ENCODE results near the gene JDP2.
"Not testable (repeated sequence)": the region's sequence is repeated elsewhere in the genome, so short reads cannot be mapped to it uniquely, and the experiment has no call there.

The JDP2 gene, protein sequence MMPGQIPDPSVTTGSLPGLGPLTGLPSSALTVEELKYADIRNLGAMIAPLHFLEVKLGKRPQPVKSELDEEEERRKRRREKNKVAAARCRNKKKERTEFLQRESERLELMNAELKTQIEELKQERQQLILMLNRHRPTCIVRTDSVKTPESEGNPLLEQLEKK
- total RNA-seq, result 0.27 to 0.62 reads per million in 2 donors

DNA sequence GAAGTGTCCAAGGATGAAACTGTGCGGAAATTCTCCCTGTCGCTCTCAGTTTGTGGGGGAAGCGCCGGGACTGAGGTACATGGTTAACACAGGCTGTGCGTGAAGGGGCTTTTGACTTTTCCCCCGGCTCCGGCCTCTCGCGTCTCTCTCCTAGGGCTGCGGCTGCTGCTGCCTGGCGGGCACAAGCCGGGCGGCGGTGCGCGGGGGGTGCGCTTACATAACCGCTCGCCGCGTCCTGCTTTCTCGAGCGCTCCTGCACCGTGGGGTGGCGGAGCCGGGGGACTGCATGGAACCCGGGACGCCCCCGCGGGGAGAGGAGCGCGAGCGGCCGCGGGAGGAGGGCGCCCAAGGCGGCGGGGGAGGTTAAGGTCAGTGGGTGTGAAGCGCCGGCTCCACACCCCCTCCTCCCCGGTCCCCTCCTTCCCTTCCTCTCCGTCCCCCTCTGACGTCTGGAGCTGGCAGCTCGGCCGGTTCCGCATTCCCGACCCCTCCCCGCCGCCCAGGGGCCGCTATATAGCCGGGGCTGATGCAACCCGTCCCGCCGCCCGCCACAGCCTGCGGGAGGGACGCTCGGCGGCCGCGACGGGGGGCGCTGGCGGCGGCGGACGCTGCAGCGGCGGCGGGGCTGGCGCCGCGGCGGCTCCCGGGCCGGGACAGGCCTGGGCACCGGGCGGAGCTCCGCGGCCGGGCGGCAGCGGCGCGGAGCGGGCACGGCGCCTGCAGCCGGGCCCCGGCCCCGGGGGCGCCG, at the start of gene JDP2:
JDP2 (plus strand) TSS at position 541 of the 748 bp plus-strand sequence. CDS start 9,899 bp downstream, outside the sequence.
- DNase-seq, result peak in 4 of 5 experiments; percentile 1 to 42 (median 14)

DNA sequence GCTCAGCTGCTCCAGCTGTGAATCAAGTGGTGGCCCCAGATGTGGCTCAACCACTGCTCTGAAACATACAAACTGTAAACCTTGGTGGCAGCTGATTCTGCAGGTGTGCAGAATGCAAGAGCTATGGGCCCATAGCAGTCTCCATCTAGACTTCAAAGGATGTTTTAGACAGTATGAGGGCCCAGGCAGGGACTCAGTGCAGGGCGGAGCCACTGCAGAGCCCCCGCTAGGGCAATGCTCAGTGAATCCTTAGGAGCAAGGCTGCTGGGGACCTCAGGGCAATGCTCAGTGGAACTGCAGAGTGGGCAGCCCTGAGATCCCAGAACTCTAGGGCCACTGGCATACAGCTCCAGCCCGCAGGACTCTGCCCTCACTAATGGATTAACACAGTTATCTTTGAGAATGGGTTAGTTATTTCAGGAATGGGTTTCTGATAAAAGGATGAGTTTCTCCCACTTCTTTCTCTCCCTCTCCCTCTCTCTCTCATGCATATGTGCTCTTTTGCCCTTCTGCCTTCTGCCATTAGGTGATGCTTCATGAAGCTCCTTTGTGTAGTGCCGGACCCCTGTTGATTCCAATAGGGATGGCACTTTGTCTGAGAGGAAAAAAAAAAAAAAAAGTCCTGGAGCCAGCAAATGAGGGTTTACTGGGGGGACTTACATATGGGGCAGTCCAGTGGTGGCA, 48.4 kb upstream of the JDP2 start:
- no peak for DNase-seq

DNA sequence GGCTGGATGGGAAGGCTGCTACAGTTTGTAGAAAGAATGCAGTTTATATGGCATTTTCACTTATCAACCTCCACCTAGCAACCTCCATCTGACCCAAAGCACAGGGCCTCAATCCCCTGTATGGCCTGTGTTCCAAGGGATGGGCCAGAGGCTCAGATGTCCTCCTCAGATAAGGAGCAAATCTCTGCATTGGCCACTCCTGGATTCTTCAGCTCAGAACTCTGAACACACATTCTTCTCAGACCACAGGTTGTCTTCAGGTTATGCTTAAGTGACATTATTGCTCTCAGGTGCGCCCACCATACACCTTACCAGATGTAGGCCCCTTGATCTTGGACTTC, 47.9 kb upstream of the JDP2 start:
- DNase-seq, result no peak

DNA sequence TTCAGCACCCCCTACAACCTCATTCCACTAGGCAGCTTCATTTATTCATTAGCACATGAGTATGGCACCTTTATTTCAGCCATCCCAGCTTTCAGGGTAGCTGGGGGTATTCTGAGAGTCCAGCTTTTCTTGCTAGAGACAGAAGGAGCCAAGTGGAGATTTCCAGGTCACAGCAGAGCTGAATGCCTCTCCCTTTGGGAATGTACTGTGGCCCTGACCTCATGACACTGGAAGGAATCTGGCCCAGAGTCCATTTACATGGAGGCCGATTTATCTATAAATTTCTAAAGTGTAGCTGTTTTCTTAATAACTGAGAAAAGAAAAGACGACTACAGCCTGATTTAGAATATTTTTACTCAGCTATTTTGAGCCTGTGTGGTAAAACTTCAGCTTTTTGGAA, 47.2 kb upstream of the JDP2 start:
- DNase-seq, result no peak

DNA sequence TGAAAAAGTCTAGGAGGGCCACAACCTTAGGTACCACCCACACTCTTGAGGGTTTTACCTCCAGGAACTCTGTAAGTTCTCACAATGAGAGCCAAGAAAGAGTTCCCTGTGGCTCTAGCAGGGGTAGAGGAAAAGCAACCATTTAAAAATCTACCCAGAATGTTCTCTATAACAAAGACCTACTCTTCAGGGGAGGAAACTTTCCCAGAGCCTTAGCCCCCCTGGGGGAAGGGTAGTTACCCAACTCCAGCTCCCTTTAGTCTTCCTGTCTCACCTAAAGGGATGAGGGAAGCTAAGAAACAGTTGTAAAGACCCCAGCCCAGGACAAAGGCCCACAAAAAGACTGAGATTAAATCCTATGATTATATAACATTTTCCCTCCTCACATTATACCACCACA, 46.2 kb upstream of the JDP2 start:
- DNase-seq, result no peak

DNA sequence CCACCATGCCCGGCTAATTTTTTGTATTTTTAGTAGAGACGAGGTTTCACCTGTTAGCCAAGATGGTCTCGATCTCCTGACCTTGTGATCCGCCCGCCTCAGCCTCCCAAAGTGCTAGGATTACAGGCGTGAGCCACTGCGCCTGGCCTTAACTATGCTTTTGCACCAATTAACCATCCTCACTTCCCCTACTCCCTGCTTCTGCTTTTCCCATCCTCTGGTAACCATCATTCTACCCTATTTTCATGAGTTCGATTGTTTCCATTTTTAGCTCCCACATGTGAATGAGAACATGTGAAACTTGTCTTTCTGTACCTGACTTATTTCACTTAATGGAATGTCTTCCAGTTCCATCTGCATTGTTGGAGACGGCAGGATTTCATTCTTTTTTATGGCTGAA, 44.6 kb upstream of the JDP2 start:
- not testable (repeated sequence) for DNase-seq

DNA sequence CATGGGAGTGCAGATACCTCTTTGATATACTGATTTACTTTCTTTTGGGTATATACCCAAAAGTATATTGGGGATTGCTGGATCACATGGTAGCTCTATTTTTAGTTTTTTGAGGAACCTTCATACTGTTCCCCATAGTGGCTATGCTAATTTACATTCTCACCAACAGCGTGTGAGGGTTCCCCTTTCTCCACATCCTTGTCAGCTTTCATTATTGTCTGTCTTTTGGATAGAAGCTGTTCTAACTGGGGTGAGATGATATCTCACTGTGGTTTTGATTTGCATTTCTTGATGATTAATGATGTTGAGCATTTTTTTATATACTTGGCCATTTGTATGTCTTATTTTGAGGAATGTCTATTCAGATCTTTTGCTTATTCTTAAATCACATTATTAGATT, 44.1 kb upstream of the JDP2 start:
- no peak for DNase-seq

DNA sequence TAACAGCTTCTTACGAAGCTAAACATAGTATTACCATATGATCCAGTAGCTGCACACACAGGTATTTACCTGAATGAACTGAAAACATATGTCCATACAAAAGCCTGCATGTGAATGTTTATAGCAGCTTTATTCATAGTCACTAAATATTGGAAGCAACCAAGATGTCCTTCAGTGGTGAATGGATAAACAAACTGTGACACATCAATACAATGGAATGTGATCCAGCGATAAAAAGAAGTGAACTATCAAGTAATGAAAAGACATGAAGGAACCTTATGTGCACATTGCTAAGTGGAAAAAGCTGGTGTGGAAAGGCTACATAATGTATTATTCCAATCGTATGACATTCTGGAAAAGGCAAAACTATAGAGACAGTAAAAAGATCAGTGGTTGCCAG, 38.1 kb upstream of the JDP2 start:
- no peak for DNase-seq

DNA sequence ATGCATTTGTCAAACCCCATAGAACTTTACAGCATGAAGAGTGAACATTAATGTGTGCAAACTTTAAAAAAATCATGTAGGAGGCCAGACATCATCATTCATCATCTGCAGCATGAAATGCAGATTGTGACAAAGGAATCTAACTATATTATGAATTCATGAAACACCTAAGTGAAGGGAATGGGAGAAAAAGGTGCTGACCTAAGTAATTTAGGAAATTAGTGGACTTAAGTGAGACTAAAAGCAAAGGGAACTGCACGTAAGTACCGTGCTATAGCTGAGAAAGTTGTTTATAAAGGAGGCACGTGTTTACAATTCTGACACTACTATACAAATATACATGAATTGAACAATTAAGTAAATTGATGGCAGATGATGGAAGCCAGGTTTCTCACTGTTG, 37.6 kb upstream of the JDP2 start:
- no peak for DNase-seq

DNA sequence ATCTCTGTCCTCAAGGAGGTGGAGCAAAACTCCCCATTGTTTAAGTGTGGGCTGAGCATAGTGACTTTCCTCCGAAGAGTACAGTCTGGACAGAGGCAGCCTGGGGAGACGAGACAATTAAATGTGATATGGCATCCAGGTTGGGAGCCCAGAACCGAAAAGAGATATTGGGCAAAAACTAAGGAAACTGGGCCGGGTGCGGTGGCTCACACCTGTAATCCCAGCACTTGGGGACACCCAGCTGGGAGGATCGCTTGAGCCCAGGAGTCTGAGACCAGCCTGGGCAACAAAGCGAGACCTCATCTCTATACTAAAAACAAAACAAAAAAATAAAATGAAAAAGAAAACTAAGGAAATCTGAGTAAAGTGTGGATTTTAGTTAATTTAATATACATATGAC, 35.9 kb upstream of the JDP2 start:
- no peak for DNase-seq

DNA sequence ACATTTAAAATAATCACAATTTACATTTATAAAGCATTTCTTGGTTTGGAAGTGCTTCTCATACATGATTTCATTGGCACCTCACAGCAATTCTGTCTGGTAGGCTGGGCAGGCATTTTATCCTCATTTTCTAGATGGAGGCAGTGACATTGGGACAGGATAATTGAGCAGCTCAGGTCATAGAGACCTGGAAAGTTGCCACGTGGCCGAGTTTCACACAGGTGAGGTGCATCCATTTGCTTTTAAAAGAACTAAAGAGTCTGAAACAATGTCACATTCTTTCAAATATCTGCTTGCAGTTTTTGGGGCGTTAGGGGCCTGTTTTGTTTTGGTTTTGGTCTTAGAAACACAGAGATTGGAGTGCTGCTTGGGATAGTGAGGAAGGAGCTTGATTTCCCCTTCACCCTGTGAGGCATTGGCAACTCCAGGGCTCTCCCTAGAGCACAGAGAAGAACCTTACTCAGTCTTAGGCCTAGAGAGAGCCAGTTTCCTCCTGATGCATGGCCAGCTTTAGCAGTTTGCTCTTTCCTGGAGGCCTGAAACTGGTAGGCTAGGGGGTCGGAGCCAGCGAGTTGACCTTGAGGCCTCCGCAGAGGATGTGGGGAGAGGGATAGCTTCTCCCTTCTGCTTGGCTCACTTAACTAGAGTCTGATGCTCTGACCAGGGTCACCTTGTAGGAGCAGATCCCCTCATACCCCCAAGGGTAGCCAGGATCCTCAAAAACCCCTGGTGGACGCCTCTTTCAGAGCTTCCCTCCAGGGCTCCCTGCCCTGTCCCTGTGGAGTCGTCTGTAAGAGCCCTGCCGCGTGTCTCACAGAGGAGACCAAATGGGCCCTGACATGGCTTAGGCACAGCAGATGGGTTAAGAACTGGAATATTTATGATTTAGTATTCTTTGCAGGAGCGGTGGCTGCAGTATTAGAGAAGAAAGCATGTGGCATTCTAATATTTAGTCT, 34.9 kb upstream of the JDP2 start:
- no peak for DNase-seq

DNA sequence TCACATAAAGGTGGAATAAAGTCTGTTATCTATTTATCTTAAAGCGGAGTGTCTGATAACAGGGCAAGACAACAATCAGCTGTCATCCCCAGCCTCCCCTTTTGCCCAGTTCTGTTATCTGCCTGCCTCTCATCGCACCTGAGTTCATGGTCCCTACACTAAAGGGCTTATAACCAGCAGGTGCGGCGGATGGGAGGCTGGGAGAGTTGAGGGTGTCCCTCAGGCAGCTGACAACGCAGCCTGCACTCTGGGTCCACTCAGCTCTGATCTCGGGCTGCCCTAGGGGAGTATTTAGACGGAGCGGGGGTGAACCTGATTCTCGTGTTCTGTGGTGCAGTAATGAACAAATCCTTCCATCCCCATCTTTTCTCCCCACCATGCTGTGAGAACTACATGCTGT, 34.0 kb upstream of the JDP2 start:
- DNase-seq, result no peak

DNA sequence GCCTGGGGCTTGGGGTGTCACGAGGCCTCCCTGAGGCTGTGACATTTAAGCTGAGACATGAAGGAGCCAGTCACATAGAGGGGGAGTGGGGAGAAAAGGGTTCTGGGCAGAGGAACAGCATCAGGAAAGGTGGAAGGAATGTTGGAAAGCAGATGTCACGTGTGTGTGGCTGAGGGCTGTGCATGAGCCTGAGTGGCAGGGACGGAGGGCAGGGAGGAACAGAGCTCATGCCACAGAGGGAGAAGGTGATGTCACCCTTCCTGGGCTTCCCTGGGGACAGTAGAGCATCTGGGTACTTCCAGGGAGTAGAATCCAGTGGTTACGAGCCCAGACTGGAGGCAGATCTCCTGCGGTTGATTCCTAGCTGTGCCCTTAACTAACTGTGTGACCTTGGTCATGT, 32.0 kb upstream of the JDP2 start:
- no peak for DNase-seq

DNA sequence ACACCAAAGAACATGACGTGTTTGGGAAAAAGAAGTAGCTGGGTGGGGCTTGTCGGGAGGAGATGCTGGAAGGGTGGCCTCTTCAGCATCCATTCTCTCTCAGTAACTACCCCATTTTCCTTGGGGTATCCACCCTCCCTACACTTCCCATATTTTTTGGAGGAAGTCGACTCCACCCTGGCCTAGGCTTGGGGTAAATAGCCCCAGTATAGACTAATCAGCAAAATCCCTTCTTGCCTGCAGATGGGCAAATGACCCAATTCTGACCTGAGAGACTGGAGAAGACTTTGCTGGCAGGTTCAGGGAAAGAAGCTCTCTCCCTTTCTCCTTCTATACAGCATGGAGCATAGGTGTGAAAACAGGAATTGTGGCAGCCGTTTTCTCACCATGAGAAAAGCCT, 28.5 kb upstream of the JDP2 start:
- DNase-seq, result no peak

DNA sequence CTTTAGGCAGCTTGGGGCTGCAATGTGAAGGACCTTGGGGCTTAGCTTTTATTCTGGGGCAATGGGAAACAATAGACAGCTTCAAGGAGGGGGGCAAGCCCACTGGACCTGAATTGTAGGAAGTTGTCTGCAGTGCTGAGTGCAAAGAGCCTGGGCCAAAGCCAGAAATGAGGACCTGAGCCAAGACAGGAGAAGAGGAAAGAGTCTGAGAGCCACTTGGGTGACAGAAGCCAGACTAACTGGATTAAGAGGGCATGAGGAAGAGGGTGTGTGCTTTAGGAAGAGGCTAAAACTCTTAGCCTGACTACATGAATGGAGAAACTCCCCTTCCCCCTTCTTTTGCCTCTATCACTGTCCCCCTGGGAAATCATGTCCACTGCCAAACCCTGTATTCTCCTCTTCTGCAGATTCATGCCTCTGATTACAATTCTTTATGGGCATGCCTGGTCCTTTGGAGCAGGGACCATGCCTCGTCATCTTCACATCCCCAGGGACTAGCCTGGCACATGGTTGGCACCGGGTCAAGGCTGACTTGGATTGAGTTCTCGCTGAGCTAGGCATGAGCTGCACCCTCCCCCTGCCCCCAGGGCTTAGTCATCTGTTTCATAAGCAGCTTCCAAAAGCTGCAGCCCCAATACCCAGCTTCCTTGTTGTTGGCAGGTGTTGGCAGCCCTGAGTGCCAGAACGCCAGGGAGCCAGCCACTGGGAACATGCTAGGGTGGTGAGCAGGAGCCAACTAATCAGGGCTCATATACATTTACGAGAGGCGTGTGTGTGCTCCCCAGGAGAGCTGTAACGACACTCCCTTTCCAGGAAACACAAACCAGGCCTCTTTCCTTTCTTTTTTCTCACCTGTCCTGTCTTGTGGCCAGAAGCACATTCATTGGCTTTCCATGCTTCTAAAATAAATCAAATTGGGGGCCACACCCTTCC, 27.7 kb upstream of the JDP2 start:
- DNase-seq, result no peak

DNA sequence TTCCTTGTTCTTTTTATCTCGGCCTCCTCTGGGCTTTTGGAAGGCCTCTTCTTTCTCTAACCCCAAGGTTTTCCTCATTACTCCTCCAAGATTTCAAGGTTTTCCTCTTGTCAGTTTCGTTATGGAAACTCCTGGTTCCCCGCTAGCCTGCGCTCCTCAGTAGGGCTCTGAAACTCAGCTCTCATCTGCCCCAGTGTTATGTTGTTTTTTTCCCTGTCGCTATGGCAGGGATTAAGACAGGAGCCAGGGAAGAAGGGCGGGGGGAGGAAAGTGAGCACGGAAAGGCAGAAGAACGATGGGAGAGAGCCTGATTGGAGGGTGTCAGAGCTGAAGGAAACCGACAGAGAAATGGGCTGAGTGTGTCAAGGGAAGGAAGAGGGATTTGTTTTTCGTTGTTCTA, 26.5 kb upstream of the JDP2 start:
- DNase-seq, result no peak

DNA sequence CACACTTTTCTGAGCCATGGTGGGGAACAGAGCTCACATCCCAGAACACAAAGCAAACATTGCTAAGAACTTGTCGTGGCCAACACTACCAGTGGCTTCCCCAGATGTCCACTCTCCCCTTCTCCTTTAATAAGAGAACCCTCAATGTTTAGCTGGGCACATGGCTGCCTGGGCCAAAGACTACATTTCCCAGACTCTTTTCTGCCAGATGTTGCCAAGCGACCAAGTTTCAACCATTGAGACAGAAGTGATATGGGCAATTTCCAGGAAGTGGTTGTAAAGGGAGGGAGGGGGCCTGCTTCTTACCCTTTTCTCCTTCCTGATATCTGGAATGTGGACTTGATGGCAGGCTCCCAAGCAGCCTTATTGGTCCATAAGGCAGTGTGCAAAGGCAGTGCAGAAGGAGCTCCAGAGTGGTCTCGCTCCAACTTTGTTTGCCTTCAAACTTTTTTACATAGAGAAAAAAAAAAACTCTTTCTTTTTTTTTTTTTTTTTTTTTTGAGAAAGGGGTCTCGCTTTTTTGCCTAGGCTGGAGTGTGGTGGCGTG, 24.9 kb upstream of the JDP2 start:
- peak in 1 of 5 experiments; percentile 25 for DNase-seq

DNA sequence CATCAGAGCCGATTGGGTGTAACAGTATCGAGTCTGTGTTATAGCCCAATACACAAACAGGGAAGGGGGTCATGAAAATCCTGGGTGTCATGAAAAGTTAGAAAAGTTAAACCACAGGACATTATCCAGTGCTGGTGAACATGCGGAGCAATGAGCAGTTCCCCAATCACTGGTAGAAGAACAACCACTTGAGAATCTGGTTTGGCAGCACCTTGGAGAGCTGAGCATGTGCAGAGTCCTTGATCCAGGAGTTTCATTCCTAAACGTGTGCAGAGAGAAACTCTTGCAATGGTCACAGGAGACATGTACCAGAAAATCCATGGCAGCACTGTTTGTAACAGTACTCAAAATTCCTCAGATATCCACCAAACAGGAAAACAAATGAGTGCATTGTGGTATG, 23.0 kb upstream of the JDP2 start:
- no peak for DNase-seq

DNA sequence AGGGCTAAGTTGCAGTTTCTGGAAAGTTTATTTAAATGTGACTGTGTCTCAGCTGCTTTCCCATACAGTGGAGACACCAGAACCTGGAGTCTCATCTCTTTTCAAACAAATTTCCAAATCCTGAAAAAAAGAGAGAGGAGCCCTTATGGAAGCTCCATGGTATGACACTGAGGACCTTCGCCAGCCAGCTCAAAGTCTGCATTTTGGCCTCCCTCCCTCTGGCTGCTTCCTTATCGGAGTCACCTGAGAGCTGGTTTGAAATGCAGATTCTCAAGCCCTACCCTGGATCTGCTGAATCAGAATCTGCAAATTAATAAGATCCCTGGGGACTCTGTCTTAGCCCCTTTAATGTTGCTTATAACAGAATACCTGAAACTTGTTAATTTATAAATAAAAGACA, 21.7 kb upstream of the JDP2 start:
- no peak for DNase-seq

DNA sequence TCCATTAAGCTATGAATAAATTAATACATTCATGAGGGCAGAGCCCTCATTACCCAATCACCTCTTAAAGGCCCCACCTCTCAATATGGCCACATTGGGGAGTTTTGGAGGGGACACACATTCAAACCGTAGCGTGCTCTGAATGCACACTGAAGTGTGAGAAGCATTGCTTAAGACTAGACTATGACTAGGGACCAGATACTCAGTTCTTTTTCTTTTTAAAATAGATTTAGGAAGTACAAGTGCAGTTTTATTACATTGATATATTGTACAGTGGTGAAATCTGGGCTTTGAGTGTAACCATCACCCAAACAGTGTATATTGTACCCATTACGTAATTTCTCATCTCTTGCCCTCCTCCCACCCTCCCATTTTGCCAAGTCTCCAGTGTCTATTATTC, 21.0 kb upstream of the JDP2 start:
- no peak for DNase-seq

Data from T-helper 2 cell (primary cell).